Ascending aorta (tissue), 2 donors: ENCODE data around the gene TMEM132A. TPM values are rescaled to one million over a fixed set of nuclear protein-coding genes. Genes with fewer than 3 reads are reported as not detected.

Experiments used
- DNase-seq, 2 donors: peaks; one replicate each; pipeline ENCODE4 v3.0.0-alpha.2; 2019; ENCODE audit warnings: low spot score in 2 of 2
- H3K27ac ChIP-seq, 2 donors: fragments of 200-600 bp; sonication (generic); one replicate each; pipeline ENCODE4 v1.5.1; 2016 to 2017; ENCODE audit warnings: mild to moderate bottlenecking in 1 of 2
- H3K27me3 ChIP-seq: fragments of 200-600 bp; sonication (generic); one replicate; pipeline ENCODE4 v1.5.1; 2017
- H3K36me3 ChIP-seq, 2 donors: fragments of 200-600 bp; sonication (generic); one replicate each; pipeline ENCODE4 v1.5.1; 2016
- H3K4me1 ChIP-seq, 2 donors: fragments of 200-600 bp; sonication (generic); one replicate each; pipeline ENCODE4 v1.5.1; 2016 to 2017; ENCODE audit warnings: mild to moderate bottlenecking in 1 of 2
- H3K4me3 ChIP-seq, 2 donors: fragments of 200-600 bp; sonication (generic); one replicate each; pipeline ENCODE4 v1.5.1; 2016 to 2017; ENCODE audit warnings: mild to moderate bottlenecking in 1 of 2
- H3K9me3 ChIP-seq, 2 donors: fragments of 200-600 bp; sonication (generic); one replicate each; pipeline ENCODE4 v1.5.1; 2016
- intact Hi-C: fragments of 100-400 bp; cut with DNase I; formaldehyde crosslinking; loops from one replicate; pipeline ENCODE4 v1.15.1; 2023
- total RNA-seq: library from RNA; depleted of rRNA; stranded (reverse); fragments of >200 nt; gene quantifications from one replicate; pipeline ENCODE4 v1.1.0, GENCODE V29; 2016
- TF ChIP-seq, protein P1 (sequence below), 3 experiments: fragments of 200-600 bp in 2 of 3; fragments of 450-650 bp in 1 of 3; sonication (generic) in 2 of 3; IDR thresholded peaks; one replicate each; pipeline ENCODE4 v1.5.1; 2016 to 2019; ENCODE audit warnings: antibody characterized with exemption in 3 of 3, mild to moderate bottlenecking in 1 of 3, moderate library complexity in 1 of 3

Gene TMEM132A
- total RNA-seq, 1 donor from 2014 or later: 18.9 TPM

DNA sequence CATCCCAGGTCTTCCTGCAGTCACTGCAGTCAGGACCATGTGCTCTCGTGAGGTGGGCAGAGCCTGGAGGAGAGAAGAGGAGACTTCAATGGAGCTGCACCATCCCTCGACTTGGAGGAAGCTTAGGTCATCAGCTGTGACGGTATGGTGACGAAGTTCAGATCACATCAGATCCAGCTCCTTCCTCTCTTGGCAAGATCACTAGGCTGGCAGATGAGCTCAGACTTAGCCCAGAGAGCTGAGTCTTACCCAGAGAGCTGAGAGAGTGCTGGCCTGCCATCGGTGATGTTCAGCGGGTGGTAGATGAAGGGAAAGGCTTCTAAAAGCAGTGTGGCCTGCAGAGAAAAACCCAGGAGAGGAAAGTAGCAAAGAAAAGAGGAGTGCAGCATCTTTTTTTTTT, 29.5 kb downstream of the TMEM132A start:
- no peaks in the 10 kb centered on the region for H3K27me3 ChIP-seq
- no peak for DNase-seq
- H3K4me3 ChIP-seq: no peak overlapping the region
- TF ChIP-seq, protein P1, sequence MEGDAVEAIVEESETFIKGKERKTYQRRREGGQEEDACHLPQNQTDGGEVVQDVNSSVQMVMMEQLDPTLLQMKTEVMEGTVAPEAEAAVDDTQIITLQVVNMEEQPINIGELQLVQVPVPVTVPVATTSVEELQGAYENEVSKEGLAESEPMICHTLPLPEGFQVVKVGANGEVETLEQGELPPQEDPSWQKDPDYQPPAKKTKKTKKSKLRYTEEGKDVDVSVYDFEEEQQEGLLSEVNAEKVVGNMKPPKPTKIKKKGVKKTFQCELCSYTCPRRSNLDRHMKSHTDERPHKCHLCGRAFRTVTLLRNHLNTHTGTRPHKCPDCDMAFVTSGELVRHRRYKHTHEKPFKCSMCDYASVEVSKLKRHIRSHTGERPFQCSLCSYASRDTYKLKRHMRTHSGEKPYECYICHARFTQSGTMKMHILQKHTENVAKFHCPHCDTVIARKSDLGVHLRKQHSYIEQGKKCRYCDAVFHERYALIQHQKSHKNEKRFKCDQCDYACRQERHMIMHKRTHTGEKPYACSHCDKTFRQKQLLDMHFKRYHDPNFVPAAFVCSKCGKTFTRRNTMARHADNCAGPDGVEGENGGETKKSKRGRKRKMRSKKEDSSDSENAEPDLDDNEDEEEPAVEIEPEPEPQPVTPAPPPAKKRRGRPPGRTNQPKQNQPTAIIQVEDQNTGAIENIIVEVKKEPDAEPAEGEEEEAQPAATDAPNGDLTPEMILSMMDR (IDR thresholded peaks at IDR 0.05): no peak
- peaks cover 5 to 6% of the 10 kb centered on the region in 2 donors for H3K4me1 ChIP-seq
- intact Hi-C loops: loop anchor here (5.0 kb wide), 1 partner anchor 36 kb away; no protein-coding TSS in a partner anchor
- peak overlapping the region in 1 of 2 donors; percentile 29 for H3K27ac ChIP-seq
- H3K9me3 ChIP-seq: no peaks in the 10 kb centered on the region
- H3K36me3 ChIP-seq: no peaks in the 10 kb centered on the region

DNA sequence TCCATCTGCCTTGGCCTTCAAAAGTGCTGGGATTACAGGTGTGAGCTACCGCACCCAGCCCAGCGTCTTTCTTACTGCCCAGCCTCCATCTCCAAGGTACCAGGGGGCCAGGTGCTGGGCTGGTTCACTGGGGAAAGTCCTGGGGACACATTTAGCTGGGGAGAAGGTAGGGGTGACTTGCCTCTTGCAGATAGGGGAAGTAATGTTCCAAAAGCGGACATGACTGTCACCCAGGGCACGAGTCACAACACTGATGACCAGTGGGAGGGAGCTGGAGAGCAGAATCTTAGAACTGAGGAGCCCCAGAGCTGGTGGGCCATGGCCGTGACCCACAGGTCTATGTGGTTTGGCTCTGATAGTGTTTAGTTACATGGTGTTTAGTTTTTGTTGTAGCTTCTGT, 30.2 kb downstream of the TMEM132A start:
- H3K27ac ChIP-seq: no peak overlapping the region
- TF ChIP-seq, protein P1 (IDR thresholded peaks at IDR 0.05): no peak
- H3K9me3 ChIP-seq: no peaks in the 10 kb centered on the region
- intact Hi-C loops: loop anchor here (5.0 kb wide), 1 partner anchor 37 kb away; no protein-coding TSS in a partner anchor
- DNase-seq: no peak
- H3K27me3 ChIP-seq: no peaks in the 10 kb centered on the region
- H3K4me1 ChIP-seq: peaks cover 5 to 6% of the 10 kb centered on the region in 2 donors
- H3K4me3 ChIP-seq: no peak overlapping the region
- H3K36me3 ChIP-seq: no peaks in the 10 kb centered on the region

DNA sequence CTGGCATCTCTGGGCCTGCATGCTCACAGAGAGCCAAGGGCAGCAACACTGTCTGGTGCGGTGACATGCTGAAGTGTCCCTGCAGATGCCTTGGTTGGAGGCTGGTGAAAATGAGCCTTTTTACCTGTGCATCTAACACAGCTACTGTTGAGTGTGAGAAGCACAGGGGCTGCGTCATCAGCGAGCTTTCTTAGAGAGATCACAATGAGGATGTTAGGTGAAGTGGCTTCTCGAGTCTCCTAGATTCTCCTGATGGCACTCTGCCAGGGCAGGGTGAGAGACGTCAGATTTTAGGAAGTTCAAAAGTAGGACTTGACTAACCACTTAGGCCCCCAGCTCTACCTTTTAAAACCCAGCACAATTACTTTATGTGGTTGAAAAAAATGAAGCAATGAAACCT, 31.3 kb downstream of the TMEM132A start:
- H3K36me3 ChIP-seq: no peaks in the 10 kb centered on the region
- no peaks in the 10 kb centered on the region for H3K27me3 ChIP-seq
- H3K27ac ChIP-seq: no peak overlapping the region
- H3K4me3 ChIP-seq: no peak overlapping the region
- intact Hi-C loops: no loop called here
- peaks cover 5 to 6% of the 10 kb centered on the region in 2 donors for H3K4me1 ChIP-seq
- TF ChIP-seq, protein P1 (IDR thresholded peaks at IDR 0.05): no peak
- H3K9me3 ChIP-seq: no peaks in the 10 kb centered on the region
- DNase-seq: no peak

DNA sequence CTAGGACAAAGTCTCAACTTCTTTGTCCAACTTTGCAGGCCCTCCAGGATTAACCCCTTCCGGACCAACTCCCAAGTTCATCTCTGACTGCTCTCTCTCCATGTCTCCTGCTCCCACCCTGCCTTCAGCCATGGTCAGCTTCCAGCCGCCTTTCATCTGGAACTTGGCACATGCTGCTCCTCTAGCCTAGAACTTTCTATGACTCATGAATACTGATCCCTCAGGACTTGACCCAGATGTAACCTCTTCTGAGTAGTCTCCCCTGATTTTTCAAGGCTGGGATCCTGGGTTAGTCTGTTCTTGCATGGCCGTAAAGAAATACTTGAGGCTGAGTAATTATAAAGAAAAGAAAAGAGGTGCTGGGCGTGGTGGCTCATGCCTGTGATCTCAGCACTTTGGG, 32.9 kb downstream of the TMEM132A start:
- intact Hi-C loops: no loop called here
- H3K4me3 ChIP-seq: no peak overlapping the region
- H3K4me1 ChIP-seq: no peaks in the 10 kb centered on the region
- no peaks in the 10 kb centered on the region for H3K9me3 ChIP-seq
- no peak for DNase-seq
- H3K27me3 ChIP-seq: no peaks in the 10 kb centered on the region
- TF ChIP-seq, protein P1 (IDR thresholded peaks at IDR 0.05): no peak
- H3K36me3 ChIP-seq: no peaks in the 10 kb centered on the region
- no peak overlapping the region for H3K27ac ChIP-seq

DNA sequence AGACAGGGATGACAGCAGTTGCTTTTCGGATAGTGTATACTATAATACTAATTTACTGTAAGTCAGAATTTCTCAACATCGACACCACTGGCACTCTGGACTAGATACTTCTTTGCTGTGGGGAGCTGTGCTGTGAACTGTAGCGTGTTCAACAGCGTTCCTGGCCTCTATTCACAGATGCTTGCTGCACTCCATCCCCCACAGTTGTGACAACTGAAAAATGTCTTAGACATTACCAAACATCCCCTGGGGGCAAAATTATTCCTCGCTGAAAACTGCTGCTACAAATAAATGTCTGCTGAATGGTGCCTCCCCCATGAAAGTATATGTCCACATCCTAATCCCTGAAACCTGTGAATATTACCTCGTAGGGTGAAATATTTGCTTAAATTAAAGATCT, 35.2 kb downstream of the TMEM132A start:
- Histone ChIP-seq H3K27me3 (no peaks in the 10 kb centered on the region), H3K27ac (no peak overlapping the region), H3K4me3 (no peak overlapping the region), H3K9me3 (no peaks in the 10 kb centered on the region), H3K4me1 (no peaks in the 10 kb centered on the region), H3K36me3 (no peaks in the 10 kb centered on the region)
- TF ChIP-seq, protein P1 (IDR thresholded peaks at IDR 0.05): no peak
- intact Hi-C loops: no loop called here
- DNase-seq: no peak

DNA sequence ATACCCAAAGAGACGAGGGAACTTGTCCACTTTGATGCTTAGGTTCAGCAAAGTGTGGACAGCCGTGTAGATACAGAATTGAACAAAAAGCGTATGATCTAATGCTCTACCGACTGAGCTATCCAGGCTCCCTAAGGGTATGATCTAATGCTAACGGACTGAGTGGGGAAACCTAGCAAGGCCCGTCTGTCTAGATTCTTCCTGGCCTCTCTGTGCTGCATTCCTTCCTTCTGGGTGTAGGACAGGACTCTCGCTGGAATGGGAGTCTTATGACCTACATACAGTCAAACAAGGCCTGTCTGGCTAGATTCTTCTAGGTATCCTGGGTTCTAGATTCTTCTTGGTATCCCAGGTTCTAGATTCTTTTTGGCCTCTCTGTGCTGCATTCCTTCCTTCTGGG, 36.1 kb downstream of the TMEM132A start:
- TF ChIP-seq, protein P1 (IDR thresholded peaks at IDR 0.05): no peak
- Histone ChIP-seq H3K4me1 (no peaks in the 10 kb centered on the region), H3K9me3 (no peaks in the 10 kb centered on the region), H3K36me3 (no peaks in the 10 kb centered on the region), H3K4me3 (no peak overlapping the region), H3K27me3 (no peaks in the 10 kb centered on the region), H3K27ac (no peak overlapping the region)
- intact Hi-C loops: no loop called here
- DNase-seq: no peak
